Ramos (cell line): ENCODE results near the gene NUTM1.
"Not testable (repeated sequence)": the region's sequence is repeated elsewhere in the genome, so short reads cannot be mapped to it uniquely, and the experiment has no call there.

ENCODE experiments used
- in situ Hi-C: fragments of 300-500 bp; cut with MboI; formaldehyde crosslinking; loops from one replicate; pipeline ENCODE4 v1.14.3; 2022; ENCODE audit warnings: low sequenced_read_pairs; ENCODE audit not compliant: unreplicated experiment

The NUTM1 gene

GRCh38 chr15:34397637-34398259, 54.6 kb downstream of the NUTM1 start:
- in situ Hi-C loops: not testable (repeated sequence)

DNA sequence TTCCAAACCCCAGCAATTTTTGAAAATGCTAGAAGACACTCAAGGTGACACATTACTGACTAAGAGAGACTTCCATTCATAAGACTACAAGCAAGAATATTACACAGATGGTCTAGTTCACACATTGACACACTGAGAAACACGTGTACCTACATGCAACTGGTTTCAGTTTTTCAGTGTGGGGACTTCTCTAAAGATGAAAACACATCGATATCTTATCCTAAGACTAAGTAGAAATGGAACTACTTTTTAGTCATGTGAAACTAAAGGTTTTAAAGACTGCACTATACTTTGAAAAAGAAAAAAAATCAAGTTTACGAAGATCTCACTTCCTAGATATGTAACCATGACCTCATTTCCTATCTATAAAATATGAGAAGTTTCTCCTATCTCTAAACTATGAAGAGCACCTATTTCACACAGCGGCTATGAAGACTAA, 60.1 kb downstream of the NUTM1 start:
- in situ Hi-C loops: not testable (repeated sequence)

DNA sequence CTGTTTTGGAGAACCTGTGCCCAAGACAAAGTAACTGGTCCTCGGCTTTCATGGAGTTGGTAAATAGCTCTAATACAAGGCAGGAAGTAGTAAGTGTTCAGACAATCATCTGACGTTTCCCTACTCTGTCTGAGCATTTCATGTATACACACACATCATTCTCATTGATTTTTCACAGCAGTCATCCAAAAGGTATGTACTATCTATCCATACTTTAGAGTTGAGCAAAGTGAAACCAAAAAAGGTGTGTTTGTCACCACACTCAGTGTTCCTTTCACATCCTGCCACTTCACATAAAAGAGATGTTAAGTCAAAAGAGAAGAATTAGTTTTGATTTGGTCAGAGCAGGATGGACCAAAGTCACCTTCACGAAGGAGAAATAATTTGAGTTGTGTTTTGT, 60.8 kb downstream of the NUTM1 start:
- in situ Hi-C loops: not testable (repeated sequence)
